A673 (cell line): ENCODE results near the gene TBC1D16.

Source experiments
- EZH2 ChIP-seq: fragments of 200-600 bp; sonication (generic); IDR thresholded peaks from 2 replicates; pipeline ENCODE4 v1.6.1; 2017; ENCODE audit warnings: borderline replicate concordance, low read depth, mild to moderate bottlenecking, mixed read lengths, antibody characterized with exemption, low read length; ENCODE audit not compliant: poor library complexity, severe bottlenecking
- TF ChIP-seq, protein P1 (sequence below): fragments of 300-800, 200-600 bp; sonication (generic); conservative IDR thresholded peaks from 2 replicates; pipeline ENCODE4 v1.5.1; 2017; ENCODE audit warnings: low read depth, mild to moderate bottlenecking, antibody characterized with exemption, low read length, moderate library complexity, mixed read lengths

DNA sequence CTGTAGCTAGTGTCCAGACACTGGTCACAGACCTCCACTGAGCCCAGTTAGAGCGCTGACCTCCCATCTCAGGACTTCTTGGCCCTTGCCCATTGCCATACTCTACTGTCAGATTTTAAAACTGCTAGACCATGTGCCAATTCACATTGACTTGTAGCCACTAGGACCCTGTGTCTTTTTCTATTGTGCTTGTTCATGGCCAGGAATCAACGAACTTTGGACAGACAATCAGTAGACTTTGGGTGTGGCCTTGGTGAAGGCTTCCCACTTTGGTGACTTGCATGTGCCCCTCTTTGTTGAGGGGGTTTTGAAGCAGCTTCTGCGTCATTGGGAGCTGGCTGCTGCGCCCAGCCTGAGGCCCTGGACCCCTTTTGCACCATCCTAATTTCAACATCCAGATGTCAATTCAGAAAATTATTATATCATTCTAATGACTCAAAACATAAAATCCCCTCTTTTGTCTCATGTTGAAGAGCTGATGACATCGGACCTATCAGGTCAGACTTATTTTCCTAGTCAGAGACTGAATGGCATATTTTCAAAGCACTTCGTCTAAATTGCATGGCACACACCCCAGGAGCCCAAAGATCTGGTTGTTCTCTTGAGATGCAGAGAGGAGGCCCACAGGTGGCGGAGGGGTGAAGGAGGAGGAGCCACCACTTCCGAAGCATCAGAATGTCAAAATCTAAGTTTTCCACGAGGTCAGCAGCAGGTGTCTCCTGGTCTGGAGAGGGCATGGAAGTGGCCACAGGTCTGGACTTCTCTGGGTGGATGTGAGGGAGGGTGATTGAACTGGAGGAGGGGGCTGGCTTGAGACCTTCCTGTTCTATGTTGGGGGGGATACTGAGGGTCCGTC lies 103.0 kb downstream of the TBC1D16 start:
- TF ChIP-seq EZH2, result no peak
- TF ChIP-seq, protein P1, sequence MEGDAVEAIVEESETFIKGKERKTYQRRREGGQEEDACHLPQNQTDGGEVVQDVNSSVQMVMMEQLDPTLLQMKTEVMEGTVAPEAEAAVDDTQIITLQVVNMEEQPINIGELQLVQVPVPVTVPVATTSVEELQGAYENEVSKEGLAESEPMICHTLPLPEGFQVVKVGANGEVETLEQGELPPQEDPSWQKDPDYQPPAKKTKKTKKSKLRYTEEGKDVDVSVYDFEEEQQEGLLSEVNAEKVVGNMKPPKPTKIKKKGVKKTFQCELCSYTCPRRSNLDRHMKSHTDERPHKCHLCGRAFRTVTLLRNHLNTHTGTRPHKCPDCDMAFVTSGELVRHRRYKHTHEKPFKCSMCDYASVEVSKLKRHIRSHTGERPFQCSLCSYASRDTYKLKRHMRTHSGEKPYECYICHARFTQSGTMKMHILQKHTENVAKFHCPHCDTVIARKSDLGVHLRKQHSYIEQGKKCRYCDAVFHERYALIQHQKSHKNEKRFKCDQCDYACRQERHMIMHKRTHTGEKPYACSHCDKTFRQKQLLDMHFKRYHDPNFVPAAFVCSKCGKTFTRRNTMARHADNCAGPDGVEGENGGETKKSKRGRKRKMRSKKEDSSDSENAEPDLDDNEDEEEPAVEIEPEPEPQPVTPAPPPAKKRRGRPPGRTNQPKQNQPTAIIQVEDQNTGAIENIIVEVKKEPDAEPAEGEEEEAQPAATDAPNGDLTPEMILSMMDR, result no peak
